ENCODE data around the gene SKIDA1. TPM values are rescaled to one million over a fixed set of nuclear protein-coding genes. Genes with fewer than 3 reads are reported as not detected.
"Not testable (repeated sequence)": the region's sequence is repeated elsewhere in the genome, so short reads cannot be mapped to it uniquely, and the experiment has no call there.

The SKIDA1 gene
- total and polyA plus RNA-seq, 4 donors: 0.15 to 1.4 (median 0.99) TPM

DNA sequence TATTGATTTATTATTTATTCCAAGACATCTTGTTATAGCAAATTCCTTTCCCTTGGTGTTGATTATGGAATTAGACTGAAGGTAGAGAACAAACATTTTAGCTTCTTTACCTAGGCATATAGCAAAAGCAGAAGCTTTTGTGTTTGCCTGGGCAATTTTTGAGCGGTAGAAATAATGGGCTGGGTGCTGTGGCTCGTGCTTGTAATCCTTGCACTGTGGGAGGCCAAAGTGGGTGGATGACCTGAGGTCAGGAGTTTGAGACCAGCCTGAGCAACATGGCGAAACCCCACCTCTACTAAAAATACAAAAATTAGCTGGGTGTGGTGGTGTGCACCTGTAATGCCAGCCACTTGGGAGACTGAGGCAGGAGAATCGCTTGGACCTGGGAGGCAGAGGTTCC is 15.2 kb upstream of the SKIDA1 start:
- H3K27ac ChIP-seq (ENCODE audit: low read depth in 1 of 2, low read length in 2 of 2); H3K27me3 ChIP-seq (ENCODE audit: control insufficient read depth in 1 of 2, insufficient read depth in 2 of 2, low read length in 1 of 2); DNase-seq; H3K4me3 ChIP-seq (ENCODE audit: low read length in 2 of 2); H3K9me3 ChIP-seq (ENCODE audit: control insufficient read depth, low read length); ATAC-seq (ENCODE audit: low FRiP score); H3K36me3 ChIP-seq (ENCODE audit: control insufficient read depth in 1 of 2, insufficient read depth in 2 of 2, low read length in 1 of 2); intact Hi-C loops (cut with DNase I); H3K4me1 ChIP-seq (ENCODE audit: control insufficient read depth in 1 of 2, insufficient read depth in 2 of 2, low read length in 2 of 2): not testable (repeated sequence)
- WGBS, 2 donors: 94 to 98% methylated on average over 4 of the region's 4 CpGs

DNA sequence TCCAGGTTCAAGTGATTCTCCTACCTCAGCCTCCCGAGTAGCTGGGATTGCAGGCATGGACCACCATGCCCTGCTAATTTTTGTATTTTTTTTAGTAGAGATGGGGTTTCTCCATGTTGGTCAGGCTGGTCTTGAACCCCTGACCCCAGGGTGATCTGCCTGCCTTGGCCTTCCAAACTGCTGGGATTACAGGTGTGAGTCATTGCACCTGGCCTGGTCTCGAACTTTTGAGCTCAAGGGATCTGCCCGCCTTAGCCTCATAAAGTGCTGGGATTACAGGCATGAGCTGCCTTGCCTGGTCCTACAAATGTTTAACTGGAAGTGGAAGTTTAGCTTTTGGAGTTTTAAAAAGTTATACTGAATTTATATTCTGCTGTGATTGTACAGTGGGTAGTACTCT is 11.4 kb upstream of the SKIDA1 start:
- no peaks in the 10 kb centered on the region for H3K9me3 ChIP-seq (ENCODE audit: control insufficient read depth, low read length)
- H3K27ac ChIP-seq (ENCODE audit: low read depth in 1 of 2, low read length in 2 of 2): no peak overlapping the region
- no peaks in the 10 kb centered on the region for H3K36me3 ChIP-seq (ENCODE audit: control insufficient read depth in 1 of 2, insufficient read depth in 2 of 2, low read length in 1 of 2)
- intact Hi-C loops (cut with DNase I): loop anchor here in 1 of 2 donors (5.0 kb wide), 1 partner anchor 40 kb away; no protein-coding TSS in a partner anchor
- no peaks in the 10 kb centered on the region for H3K27me3 ChIP-seq (ENCODE audit: control insufficient read depth in 1 of 2, insufficient read depth in 2 of 2, low read length in 1 of 2)
- no peaks in the 10 kb centered on the region for H3K4me1 ChIP-seq (ENCODE audit: control insufficient read depth in 1 of 2, insufficient read depth in 2 of 2, low read length in 2 of 2)
- WGBS, 2 donors: 83 to 91% methylated on average over 3 of the region's 3 CpGs
- ATAC-seq (ENCODE audit: low FRiP score) (no peak), DNase-seq (no peak)
- H3K4me3 ChIP-seq (ENCODE audit: low read length in 2 of 2): no peak overlapping the region

DNA sequence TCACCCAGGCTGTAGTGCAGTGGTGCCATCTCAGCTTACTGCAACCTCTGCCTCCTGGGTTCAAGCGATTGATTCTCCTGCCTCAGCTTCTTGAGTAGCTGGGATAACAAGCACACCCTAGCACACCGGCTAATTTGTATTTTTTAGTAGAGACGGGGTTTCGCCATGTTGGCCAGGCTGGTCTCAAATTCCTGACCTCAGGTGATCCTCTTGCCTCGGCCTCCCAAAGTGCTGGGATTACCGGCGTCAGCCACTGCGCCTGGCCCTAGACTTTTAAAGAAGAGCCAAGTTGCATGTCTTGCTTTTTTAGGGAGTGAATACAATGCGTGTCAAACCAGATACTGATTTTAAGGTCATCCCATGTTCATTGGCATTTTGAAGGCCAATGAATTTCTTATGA is 10.5 kb upstream of the SKIDA1 start:
- not testable (repeated sequence) for H3K4me1 ChIP-seq (ENCODE audit: control insufficient read depth in 1 of 2, insufficient read depth in 2 of 2, low read length in 2 of 2); H3K27ac ChIP-seq (ENCODE audit: low read depth in 1 of 2, low read length in 2 of 2); DNase-seq; H3K9me3 ChIP-seq (ENCODE audit: control insufficient read depth, low read length); H3K36me3 ChIP-seq (ENCODE audit: control insufficient read depth in 1 of 2, insufficient read depth in 2 of 2, low read length in 1 of 2); H3K27me3 ChIP-seq (ENCODE audit: control insufficient read depth in 1 of 2, insufficient read depth in 2 of 2, low read length in 1 of 2); ATAC-seq (ENCODE audit: low FRiP score)
- 68 to 76% methylated on average over 9 of the region's 9 CpGs for WGBS, 2 donors
- intact Hi-C loops (cut with DNase I): loop anchor here in 1 of 2 donors (5.0 kb wide), 1 partner anchor 39 kb away; no protein-coding TSS in a partner anchor
- peak overlapping the region in 1 of 2 donors; percentile 75 for H3K4me3 ChIP-seq (ENCODE audit: low read length in 2 of 2)

DNA sequence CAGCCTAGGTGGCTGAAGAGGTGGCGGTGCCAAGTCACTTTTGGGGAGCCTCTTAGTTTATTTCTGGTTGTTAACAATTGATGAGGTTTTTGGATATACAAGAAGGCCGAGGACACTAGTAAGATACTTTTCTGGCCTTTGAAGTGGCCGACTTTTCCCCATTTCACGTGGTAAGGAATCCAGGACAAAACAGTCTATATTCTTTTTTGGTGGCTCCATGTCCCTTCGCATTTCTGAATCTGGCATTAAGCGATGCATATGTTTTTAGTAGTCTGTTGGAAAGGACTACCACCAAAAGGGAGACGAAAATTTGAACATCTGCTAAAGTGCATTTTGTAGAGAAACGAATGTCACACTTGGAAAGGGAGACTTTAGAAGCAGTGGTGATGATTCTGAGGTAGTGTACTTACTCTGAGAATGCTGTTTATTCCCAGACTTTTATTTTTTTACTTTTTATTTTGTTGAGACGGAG is 10.0 kb upstream of the SKIDA1 start:
- H3K27me3 ChIP-seq (ENCODE audit: control insufficient read depth in 1 of 2, insufficient read depth in 2 of 2, low read length in 1 of 2): no peaks in the 10 kb centered on the region
- intact Hi-C loops (cut with DNase I): loop anchor here in 1 of 2 donors (5.0 kb wide), 1 partner anchor 38 kb away; no protein-coding TSS in a partner anchor
- H3K4me1 ChIP-seq (ENCODE audit: control insufficient read depth in 1 of 2, insufficient read depth in 2 of 2, low read length in 2 of 2): no peaks in the 10 kb centered on the region
- 9 to 12% methylated on average over 9 of the region's 9 CpGs for WGBS, 2 donors
- ATAC-seq (ENCODE audit: low FRiP score): no peak
- no peaks in the 10 kb centered on the region for H3K9me3 ChIP-seq (ENCODE audit: control insufficient read depth, low read length)
- H3K36me3 ChIP-seq (ENCODE audit: control insufficient read depth in 1 of 2, insufficient read depth in 2 of 2, low read length in 1 of 2): no peaks in the 10 kb centered on the region
- no peak for DNase-seq
- H3K27ac ChIP-seq (ENCODE audit: low read depth in 1 of 2, low read length in 2 of 2): peak overlapping the region in 1 of 2 donors; percentile 6
- peak overlapping the region in 1 of 2 donors; percentile 75 for H3K4me3 ChIP-seq (ENCODE audit: low read length in 2 of 2)

DNA sequence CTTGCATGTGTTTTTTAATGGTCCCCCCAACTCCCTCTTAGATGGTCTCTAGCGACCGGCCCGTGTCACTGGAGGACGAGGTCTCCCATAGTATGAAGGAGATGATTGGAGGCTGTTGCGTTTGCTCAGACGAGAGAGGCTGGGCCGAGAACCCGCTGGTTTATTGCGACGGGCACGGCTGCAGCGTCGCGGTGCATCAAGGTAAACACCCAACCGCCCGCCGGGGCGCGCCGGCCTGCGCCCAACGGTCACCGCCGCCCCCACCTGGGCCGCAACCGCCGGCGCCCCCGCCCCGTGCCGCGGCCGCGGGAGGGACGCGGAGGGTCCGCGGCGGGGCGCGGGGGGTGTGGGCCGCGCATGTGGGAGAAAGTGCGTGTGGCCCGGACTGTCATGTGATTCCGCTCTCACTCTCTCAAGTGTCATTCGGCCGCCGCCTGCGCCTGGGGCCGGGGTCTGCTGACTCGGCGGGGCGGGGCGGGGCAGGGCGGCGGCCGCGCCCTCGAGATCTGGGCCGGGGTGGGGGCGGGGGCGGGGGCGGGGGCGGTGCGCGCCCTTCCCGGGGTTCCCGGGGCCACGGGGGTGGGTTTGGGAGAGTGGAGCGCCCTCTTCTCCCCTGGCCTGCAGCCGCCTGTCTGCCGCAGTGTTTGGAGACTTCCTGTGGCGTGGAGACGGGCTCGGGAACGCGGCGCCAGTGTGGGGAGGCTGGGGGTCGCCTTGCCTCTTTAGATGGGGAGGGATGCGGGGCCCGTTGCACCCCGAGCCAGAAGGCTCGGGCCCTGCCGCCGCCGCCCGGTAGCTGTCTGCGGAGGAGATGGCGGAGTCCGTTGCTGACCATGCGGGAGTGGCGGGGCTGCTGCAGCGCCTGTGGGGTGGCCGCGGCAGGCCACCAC is 9.4 kb upstream of the SKIDA1 start:
- no peaks in the 10 kb centered on the region for H3K9me3 ChIP-seq (ENCODE audit: control insufficient read depth, low read length)
- H3K27me3 ChIP-seq (ENCODE audit: control insufficient read depth in 1 of 2, insufficient read depth in 2 of 2, low read length in 1 of 2): no peaks in the 10 kb centered on the region
- peak overlapping the region; percentile 33 to 55 for H3K27ac ChIP-seq (ENCODE audit: low read depth in 1 of 2, low read length in 2 of 2)
- intact Hi-C loops (cut with DNase I): loop anchor here in 1 of 2 donors (5.0 kb wide), 1 partner anchor 38 kb away; no protein-coding TSS in a partner anchor
- peak overlapping the region; percentile 75 to 95 for H3K4me3 ChIP-seq (ENCODE audit: low read length in 2 of 2)
- ATAC-seq (ENCODE audit: low FRiP score) (peak; percentile 3), DNase-seq (peak; percentile 76 to 81)
- WGBS, 2 donors: 1% methylated on average over 58 to 96 of the region's 96 CpGs
- H3K36me3 ChIP-seq (ENCODE audit: control insufficient read depth in 1 of 2, insufficient read depth in 2 of 2, low read length in 1 of 2): no peaks in the 10 kb centered on the region
- H3K4me1 ChIP-seq (ENCODE audit: control insufficient read depth in 1 of 2, insufficient read depth in 2 of 2, low read length in 2 of 2): no peaks in the 10 kb centered on the region

DNA sequence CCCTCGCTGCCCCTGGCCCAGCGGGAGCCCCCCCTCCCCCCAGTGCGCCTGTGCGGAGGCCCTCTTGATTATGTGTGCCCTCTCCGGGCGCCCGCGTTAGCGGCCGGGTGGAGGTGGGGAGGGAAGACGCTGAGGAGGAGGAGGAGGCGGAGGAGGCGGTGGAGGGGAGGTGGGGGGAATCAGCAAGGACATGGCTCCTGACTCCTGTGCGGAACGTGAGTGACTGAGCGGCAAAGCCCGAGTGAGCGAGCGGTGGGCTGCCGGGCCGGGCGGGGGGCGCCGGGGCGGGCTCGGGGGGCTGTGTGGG is 8.8 kb upstream of the SKIDA1 start:
- 0 to 1% methylated on average over 4 to 26 of the region's 26 CpGs for WGBS, 2 donors
- no peaks in the 10 kb centered on the region for H3K36me3 ChIP-seq (ENCODE audit: control insufficient read depth in 1 of 2, insufficient read depth in 2 of 2, low read length in 1 of 2)
- H3K4me1 ChIP-seq (ENCODE audit: control insufficient read depth in 1 of 2, insufficient read depth in 2 of 2, low read length in 2 of 2): no peaks in the 10 kb centered on the region
- H3K4me3 ChIP-seq (ENCODE audit: low read length in 2 of 2): peak overlapping the region; percentile 75 to 95
- intact Hi-C loops (cut with DNase I): no loop called here
- DNase-seq: no peak
- ATAC-seq (ENCODE audit: low FRiP score): no peak
- H3K27ac ChIP-seq (ENCODE audit: low read depth in 1 of 2, low read length in 2 of 2): peak overlapping the region; percentile 7 to 27
- no peaks in the 10 kb centered on the region for H3K27me3 ChIP-seq (ENCODE audit: control insufficient read depth in 1 of 2, insufficient read depth in 2 of 2, low read length in 1 of 2)
- H3K9me3 ChIP-seq (ENCODE audit: control insufficient read depth, low read length): no peaks in the 10 kb centered on the region

DNA sequence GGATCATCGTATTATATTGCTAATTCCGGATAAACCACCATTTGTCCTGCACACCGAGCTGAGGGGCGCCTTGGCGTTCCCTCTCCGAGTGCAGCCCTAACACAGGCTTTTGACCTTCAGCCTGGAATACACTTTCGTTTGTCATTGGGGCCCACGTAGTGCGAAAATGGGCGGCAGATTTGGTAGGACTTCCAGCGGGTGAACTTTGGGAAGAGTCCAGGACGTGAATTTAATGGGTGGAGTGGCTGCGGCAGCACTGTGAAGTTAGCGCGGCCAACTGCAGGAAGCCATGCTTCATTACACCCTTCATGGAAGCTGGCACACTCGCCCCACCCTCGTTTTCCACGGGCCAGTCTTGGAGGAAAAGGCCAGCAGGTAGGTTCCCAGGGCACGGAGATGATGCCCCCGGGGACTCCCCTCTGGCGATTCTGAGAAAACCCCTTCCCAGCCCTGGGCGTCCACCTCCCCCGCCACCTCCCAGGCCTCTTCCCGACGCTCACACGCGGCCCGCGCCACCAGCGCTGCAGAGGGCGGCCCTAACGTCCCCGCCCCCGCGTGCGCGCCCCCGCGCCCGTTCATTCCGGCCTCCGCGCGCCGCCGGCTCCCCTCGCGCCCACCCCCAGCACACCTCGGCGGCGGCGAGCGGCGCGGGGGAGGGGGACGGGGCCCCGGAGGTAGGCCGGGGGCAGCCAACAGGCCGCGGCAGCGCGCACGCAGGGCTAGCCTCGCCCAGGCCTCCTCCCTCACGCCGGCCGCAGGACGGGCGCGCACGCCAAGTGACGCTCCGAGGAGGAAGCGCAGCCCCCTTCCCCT is 8.2 kb upstream of the SKIDA1 start, which contains the start of gene MLLT10:
TSS of gene MLLT10 (plus strand) at position 766 of the 813 bp plus-strand sequence. CDS start 413 bp downstream, outside the sequence.
- H3K4me3 ChIP-seq (ENCODE audit: low read length in 2 of 2): peak within 1 kb of the TSS; percentile 75 to 95
- H3K4me1 ChIP-seq (ENCODE audit: control insufficient read depth in 1 of 2, insufficient read depth in 2 of 2, low read length in 2 of 2): no peaks in the 10 kb centered on the region
- H3K27ac ChIP-seq (ENCODE audit: low read depth in 1 of 2, low read length in 2 of 2): peak within 1 kb of the TSS; percentile 33 to 90
- ATAC-seq (ENCODE audit: low FRiP score) (peak; percentile 97), DNase-seq (peak; percentile 97)
- H3K27me3 ChIP-seq (ENCODE audit: control insufficient read depth in 1 of 2, insufficient read depth in 2 of 2, low read length in 1 of 2): no peaks in the 10 kb centered on the region
- 0% methylated on average over 36 to 74 of the region's 74 CpGs for WGBS, 2 donors
- intact Hi-C loops (cut with DNase I): no loop called here
- no peaks in the 10 kb centered on the region for H3K36me3 ChIP-seq (ENCODE audit: control insufficient read depth in 1 of 2, insufficient read depth in 2 of 2, low read length in 1 of 2)
- no peaks in the 10 kb centered on the region for H3K9me3 ChIP-seq (ENCODE audit: control insufficient read depth, low read length)

DNA sequence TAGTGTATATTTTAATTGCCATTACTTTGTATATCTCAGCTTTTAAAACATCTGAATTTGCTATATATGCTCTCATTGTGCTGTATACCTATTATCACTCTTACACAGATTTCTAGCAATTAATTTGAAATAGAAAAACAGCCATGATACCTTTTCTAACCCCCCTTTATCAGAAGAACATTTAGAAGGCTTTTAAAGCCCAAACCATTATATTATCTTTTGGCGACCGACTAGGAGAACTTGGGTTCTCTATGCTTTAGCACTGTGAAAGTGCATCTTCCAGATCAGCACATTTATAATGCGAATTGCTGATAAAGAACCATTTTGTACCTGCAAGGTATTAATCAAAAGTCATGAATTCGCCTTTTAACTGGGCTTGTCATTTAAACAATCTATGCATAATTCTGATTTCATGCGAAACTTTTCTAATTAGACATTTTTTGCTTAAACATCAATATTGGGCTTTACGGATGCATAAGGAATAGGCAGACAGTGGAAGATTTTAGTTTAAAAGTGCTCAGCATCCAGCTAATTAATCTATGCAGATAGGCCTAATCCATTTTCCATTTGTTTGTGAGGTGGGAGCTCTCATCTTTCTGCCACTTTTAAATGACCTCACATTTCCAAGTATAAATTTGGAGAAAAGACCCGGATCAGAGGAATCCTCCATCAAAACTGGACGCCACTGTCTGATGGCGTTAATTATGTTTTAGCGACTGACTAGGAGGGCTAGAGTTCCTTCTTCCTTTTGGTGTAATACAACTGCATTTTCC is 7.4 kb upstream of the SKIDA1 start:
- H3K4me1 ChIP-seq (ENCODE audit: control insufficient read depth in 1 of 2, insufficient read depth in 2 of 2, low read length in 2 of 2): no peaks in the 10 kb centered on the region
- ATAC-seq (ENCODE audit: low FRiP score): no peak
- peak overlapping the region; percentile 75 to 95 for H3K4me3 ChIP-seq (ENCODE audit: low read length in 2 of 2)
- no peak for DNase-seq
- intact Hi-C loops (cut with DNase I): no loop called here
- no peaks in the 10 kb centered on the region for H3K27me3 ChIP-seq (ENCODE audit: control insufficient read depth in 1 of 2, insufficient read depth in 2 of 2, low read length in 1 of 2)
- 26 to 30% methylated on average over 10 of the region's 10 CpGs for WGBS, 2 donors
- no peaks in the 10 kb centered on the region for H3K9me3 ChIP-seq (ENCODE audit: control insufficient read depth, low read length)
- no peaks in the 10 kb centered on the region for H3K36me3 ChIP-seq (ENCODE audit: control insufficient read depth in 1 of 2, insufficient read depth in 2 of 2, low read length in 1 of 2)
- H3K27ac ChIP-seq (ENCODE audit: low read depth in 1 of 2, low read length in 2 of 2): peak overlapping the region in 1 of 2 donors; percentile 90

Measured in aorta (tissue), 5 donors.